ENCODE data around the gene IKZF2. TPM values are rescaled to one million over a fixed set of nuclear protein-coding genes. Genes with fewer than 3 reads are reported as not detected.

Gene IKZF2
- total and polyA plus RNA-seq, 2 experiments from 2014 or later = 2.6 to 10.1 TPM

- H3K27me3 Mint-ChIP-seq (ENCODE audit: insufficient read depth, low read depth, poor library complexity) = no peaks in the 10 kb centered on the region
- DNase-seq (ENCODE audit: low spot score) (no peak), ATAC-seq (no peak; the same call in 2 of the 3 replicates)
- Histone ChIP-seq H3F3A (replicated peaks; ENCODE audit: low read depth) (no peaks in the 10 kb centered on the region), H3K4me1 (ENCODE audit: insufficient read depth) (peaks cover 4% of the 10 kb centered on the region; the same call in 1 of the 2 replicates), H3K36me3 (ENCODE audit: insufficient read depth) (no peaks in the 10 kb centered on the region), H2AFZ (no peak overlapping the region), H4K20me1 (replicated peaks; ENCODE audit: insufficient read depth) (no peaks in the 10 kb centered on the region), H3K27ac (ENCODE audit: low read depth) (no peak overlapping the region), H3K4me3 (no peak overlapping the region), H3K27me3 (ENCODE audit: insufficient read depth) (no peaks in the 10 kb centered on the region), H3K4me2 (no peak overlapping the region), H3K79me2 (replicated peaks; ENCODE audit: insufficient read depth) (no peaks in the 10 kb centered on the region), H3K9me2 (ENCODE audit: insufficient read depth) (no peaks in the 10 kb centered on the region)
- H3K36me3 Mint-ChIP-seq (ENCODE audit: low read depth) = no peaks in the 10 kb centered on the region
- no peak overlapping the region for H3K4me3 Mint-ChIP-seq
- H3K9me3 Mint-ChIP-seq = no peaks in the 10 kb centered on the region
- H3K4me1 Mint-ChIP-seq = peaks cover 11% of the 10 kb centered on the region; the same call in 2 of the 3 replicates
- no peak for TF ChIP-seq ZNF114 (CRISPR knock-in tag; IDR thresholded peaks at IDR 0.05)
- TF ChIP-seq CREB1 (CRISPR knock-in tag; IDR thresholded peaks at IDR 0.05; ENCODE audit: low read depth) = no peak
- no peak for TF ChIP-seq JUNB (IDR thresholded peaks at IDR 0.05; ENCODE audit: unreplicated experiment)
- no peak for TF ChIP-seq NANOG (IDR thresholded peaks at IDR 0.05; ENCODE audit: borderline replicate concordance)
- TF ChIP-seq STAT1 (IDR thresholded peaks at IDR 0.05; ENCODE audit: unreplicated experiment) = no peak
- no peak for TF ChIP-seq EZH2phosphoT487 (IDR thresholded peaks at IDR 0.05; ENCODE audit: unreplicated experiment)
- no peak overlapping the region for H3K27ac Mint-ChIP-seq
Observed at GRCh38 chr2:213108308-213108707, 43.1 kb downstream of the IKZF2 start.

DNA sequence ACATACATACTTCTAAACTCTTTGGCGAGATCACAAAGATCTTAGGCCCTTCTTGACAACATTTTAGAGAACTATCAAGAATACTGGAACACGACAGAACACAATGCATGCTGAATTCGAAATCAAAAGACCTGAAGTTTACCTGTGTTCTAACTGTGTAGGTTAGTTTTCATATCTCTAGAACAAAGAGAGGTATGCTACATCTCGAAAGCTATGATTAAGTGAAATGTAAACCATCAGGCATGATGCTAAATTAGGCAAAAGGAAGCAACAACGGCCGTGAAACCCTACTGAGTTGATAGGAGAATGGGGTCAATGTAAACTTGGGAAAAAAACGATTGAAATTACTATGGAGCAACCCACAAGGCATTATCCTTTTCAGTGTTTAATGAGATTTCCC is 43.7 kb downstream of the IKZF2 start:
- no peak overlapping the region for H3K27ac ChIP-seq (ENCODE audit: low read depth)
- no peaks in the 10 kb centered on the region for H3K27me3 ChIP-seq (ENCODE audit: insufficient read depth)
- H3K4me1 ChIP-seq (ENCODE audit: insufficient read depth) = peaks cover 4% of the 10 kb centered on the region; the same call in 1 of the 2 replicates
- TF ChIP-seq NANOG (IDR thresholded peaks at IDR 0.05; ENCODE audit: borderline replicate concordance) = no peak
- H3K4me2 ChIP-seq = no peak overlapping the region
- H3K9me2 ChIP-seq (ENCODE audit: insufficient read depth) = no peaks in the 10 kb centered on the region
- no peaks in the 10 kb centered on the region for H4K20me1 ChIP-seq (replicated peaks; ENCODE audit: insufficient read depth)
- no peaks in the 10 kb centered on the region for H3K79me2 ChIP-seq (replicated peaks; ENCODE audit: insufficient read depth)
- no peaks in the 10 kb centered on the region for H3K27me3 Mint-ChIP-seq (ENCODE audit: insufficient read depth, low read depth, poor library complexity)
- no peak overlapping the region for H3K4me3 ChIP-seq
- H3K36me3 Mint-ChIP-seq (ENCODE audit: low read depth) = no peaks in the 10 kb centered on the region
- ATAC-seq (no peak), DNase-seq (ENCODE audit: low spot score) (no peak)
- H3K27ac Mint-ChIP-seq = no peak overlapping the region
- peaks cover 11% of the 10 kb centered on the region; the same call in 2 of the 3 replicates for H3K4me1 Mint-ChIP-seq
- H3F3A ChIP-seq (replicated peaks; ENCODE audit: low read depth) = no peaks in the 10 kb centered on the region
- no peaks in the 10 kb centered on the region for H3K36me3 ChIP-seq (ENCODE audit: insufficient read depth)
- H3K4me3 Mint-ChIP-seq = no peak overlapping the region
- no peaks in the 10 kb centered on the region for H3K9me3 Mint-ChIP-seq
- no peak overlapping the region for H2AFZ ChIP-seq

DNA sequence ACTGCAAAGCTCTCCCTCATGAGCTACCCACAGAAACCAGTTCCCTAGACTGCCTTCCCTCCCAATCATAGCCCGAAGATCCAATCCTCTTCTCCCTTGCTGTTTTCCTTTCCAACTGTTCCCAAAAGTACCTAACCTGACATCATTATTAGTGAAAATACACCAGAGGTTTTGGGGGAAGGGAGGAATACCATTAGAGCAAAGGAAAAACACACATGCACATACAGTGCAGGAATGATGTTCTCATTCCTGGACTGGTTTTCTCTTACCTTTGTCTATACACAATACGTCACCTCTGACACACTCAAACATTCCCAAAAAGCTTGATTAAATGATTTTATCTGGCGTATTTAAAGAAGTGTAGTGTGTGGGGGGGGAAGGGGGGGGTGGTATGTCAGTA is 46.2 kb downstream of the IKZF2 start:
- no peaks in the 10 kb centered on the region for H3K79me2 ChIP-seq (replicated peaks; ENCODE audit: insufficient read depth)
- H3K27ac ChIP-seq (ENCODE audit: low read depth) = no peak overlapping the region
- H3K36me3 ChIP-seq (ENCODE audit: insufficient read depth) = no peaks in the 10 kb centered on the region
- H3F3A ChIP-seq (replicated peaks; ENCODE audit: low read depth) = no peaks in the 10 kb centered on the region
- H3K4me2 ChIP-seq = no peak overlapping the region
- peak; percentile 35; the same call in 2 of the 3 replicates for ATAC-seq
- peaks cover 4% of the 10 kb centered on the region; the same call in 1 of the 2 replicates for H3K4me1 ChIP-seq (ENCODE audit: insufficient read depth)
- H4K20me1 ChIP-seq (replicated peaks; ENCODE audit: insufficient read depth) = no peaks in the 10 kb centered on the region
- no peaks in the 10 kb centered on the region for H3K9me3 Mint-ChIP-seq
- H3K27ac Mint-ChIP-seq = no peak overlapping the region; the same call in 1 of the 2 replicates
- H2AFZ ChIP-seq = no peak overlapping the region
- H3K9me2 ChIP-seq (ENCODE audit: insufficient read depth) = no peaks in the 10 kb centered on the region
- no peaks in the 10 kb centered on the region for H3K27me3 ChIP-seq (ENCODE audit: insufficient read depth)
- no peaks in the 10 kb centered on the region for H3K36me3 Mint-ChIP-seq (ENCODE audit: low read depth)
- no peak overlapping the region for H3K4me3 Mint-ChIP-seq
- H3K4me1 Mint-ChIP-seq = peaks cover 11% of the 10 kb centered on the region; the same call in 2 of the 3 replicates
- DNase-seq (ENCODE audit: low spot score) = no peak
- no peaks in the 10 kb centered on the region for H3K27me3 Mint-ChIP-seq (ENCODE audit: insufficient read depth, low read depth, poor library complexity)
- H3K4me3 ChIP-seq = no peak overlapping the region
- TF ChIP-seq EZH2phosphoT487 (IDR thresholded peaks at IDR 0.05; ENCODE audit: unreplicated experiment) (no peak), STAT1 (IDR thresholded peaks at IDR 0.05; ENCODE audit: unreplicated experiment) (no peak), NANOG (IDR thresholded peaks at IDR 0.05; ENCODE audit: borderline replicate concordance) (no peak)
- TF ChIP-seq, protein P1, sequence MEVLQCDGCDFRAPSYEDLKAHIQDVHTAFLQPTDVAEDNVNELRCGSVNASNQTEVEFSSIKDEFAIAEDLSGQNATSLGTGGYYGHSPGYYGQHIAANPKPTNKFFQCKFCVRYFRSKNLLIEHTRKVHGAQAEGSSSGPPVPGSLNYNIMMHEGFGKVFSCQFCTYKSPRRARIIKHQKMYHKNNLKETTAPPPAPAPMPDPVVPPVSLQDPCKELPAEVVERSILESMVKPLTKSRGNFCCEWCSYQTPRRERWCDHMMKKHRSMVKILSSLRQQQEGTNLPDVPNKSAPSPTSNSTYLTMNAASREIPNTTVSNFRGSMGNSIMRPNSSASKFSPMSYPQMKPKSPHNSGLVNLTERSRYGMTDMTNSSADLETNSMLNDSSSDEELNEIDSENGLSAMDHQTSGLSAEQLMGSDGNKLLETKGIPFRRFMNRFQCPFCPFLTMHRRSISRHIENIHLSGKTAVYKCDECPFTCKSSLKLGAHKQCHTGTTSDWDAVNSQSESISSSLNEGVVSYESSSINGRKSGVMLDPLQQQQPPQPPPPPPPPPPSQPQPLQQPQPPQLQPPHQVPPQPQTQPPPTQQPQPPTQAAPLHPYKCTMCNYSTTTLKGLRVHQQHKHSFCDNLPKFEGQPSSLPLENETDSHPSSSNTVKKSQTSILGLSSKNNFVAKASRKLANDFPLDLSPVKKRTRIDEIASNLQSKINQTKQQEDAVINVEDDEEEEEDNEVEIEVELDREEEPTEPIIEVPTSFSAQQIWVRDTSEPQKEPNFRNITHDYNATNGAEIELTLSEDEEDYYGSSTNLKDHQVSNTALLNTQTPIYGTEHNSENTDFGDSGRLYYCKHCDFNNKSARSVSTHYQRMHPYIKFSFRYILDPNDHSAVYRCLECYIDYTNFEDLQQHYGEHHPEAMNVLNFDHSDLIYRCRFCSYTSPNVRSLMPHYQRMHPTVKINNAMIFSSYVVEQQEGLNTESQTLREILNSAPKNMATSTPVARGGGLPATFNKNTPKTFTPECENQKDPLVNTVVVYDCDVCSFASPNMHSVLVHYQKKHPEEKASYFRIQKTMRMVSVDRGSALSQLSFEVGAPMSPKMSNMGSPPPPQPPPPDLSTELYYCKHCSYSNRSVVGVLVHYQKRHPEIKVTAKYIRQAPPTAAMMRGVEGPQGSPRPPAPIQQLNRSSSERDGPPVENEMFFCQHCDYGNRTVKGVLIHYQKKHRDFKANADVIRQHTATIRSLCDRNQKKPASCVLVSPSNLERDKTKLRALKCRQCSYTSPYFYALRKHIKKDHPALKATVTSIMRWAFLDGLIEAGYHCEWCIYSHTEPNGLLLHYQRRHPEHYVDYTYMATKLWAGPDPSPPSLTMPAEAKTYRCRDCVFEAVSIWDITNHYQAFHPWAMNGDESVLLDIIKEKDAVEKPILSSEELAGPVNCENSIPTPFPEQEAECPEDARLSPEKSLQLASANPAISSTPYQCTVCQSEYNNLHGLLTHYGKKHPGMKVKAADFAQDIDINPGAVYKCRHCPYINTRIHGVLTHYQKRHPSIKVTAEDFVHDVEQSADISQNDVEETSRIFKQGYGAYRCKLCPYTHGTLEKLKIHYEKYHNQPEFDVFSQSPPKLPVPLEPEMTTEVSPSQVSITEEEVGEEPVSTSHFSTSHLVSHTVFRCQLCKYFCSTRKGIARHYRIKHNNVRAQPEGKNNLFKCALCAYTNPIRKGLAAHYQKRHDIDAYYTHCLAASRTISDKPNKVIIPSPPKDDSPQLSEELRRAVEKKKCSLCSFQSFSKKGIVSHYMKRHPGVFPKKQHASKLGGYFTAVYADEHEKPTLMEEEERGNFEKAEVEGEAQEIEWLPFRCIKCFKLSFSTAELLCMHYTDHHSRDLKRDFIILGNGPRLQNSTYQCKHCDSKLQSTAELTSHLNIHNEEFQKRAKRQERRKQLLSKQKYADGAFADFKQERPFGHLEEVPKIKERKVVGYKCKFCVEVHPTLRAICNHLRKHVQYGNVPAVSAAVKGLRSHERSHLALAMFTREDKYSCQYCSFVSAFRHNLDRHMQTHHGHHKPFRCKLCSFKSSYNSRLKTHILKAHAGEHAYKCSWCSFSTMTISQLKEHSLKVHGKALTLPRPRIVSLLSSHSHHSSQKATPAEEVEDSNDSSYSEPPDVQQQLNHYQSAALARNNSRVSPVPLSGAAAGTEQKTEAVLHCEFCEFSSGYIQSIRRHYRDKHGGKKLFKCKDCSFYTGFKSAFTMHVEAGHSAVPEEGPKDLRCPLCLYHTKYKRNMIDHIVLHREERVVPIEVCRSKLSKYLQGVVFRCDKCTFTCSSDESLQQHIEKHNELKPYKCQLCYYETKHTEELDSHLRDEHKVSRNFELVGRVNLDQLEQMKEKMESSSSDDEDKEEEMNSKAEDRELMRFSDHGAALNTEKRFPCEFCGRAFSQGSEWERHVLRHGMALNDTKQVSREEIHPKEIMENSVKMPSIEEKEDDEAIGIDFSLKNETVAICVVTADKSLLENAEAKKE (CRISPR knock-in tag; IDR thresholded peaks at IDR 0.05) = no peak
